Gastroesophageal sphincter (tissue), 3 donors: ENCODE data around the gene CCDC178.

Experiments
- EP300 ChIP-seq: sonication (generic); formaldehyde crosslinking; IDR thresholded peaks from one replicate; pipeline ENCODE4 v1.6.1; 2017; ENCODE audit warnings: antibody characterized with exemption, mild to moderate bottlenecking
- POLR2A ChIP-seq, 2 donors: fragments of 450-650 bp; IDR thresholded peaks; one replicate each; pipeline ENCODE4 v1.6.1; 2017; ENCODE audit warnings: antibody characterized with exemption in 2 of 2, mild to moderate bottlenecking in 2 of 2, moderate library complexity in 1 of 2
- POLR2AphosphoS5 ChIP-seq: sonication (generic); formaldehyde crosslinking; IDR thresholded peaks from one replicate; pipeline ENCODE4 v1.6.1; 2017; ENCODE audit warnings: antibody characterized with exemption
- TF ChIP-seq, protein P1 (sequence below), 4 experiments: fragments of 200-600 bp in 2 of 4; fragments of 450-650 bp in 2 of 4; sonication (generic) in 1 of 4; IDR thresholded peaks; one replicate each; pipeline ENCODE4 v1.5.1; 2017 to 2019; ENCODE audit warnings: antibody characterized with exemption in 4 of 4, mild to moderate bottlenecking in 2 of 4, moderate library complexity in 2 of 4

DNA sequence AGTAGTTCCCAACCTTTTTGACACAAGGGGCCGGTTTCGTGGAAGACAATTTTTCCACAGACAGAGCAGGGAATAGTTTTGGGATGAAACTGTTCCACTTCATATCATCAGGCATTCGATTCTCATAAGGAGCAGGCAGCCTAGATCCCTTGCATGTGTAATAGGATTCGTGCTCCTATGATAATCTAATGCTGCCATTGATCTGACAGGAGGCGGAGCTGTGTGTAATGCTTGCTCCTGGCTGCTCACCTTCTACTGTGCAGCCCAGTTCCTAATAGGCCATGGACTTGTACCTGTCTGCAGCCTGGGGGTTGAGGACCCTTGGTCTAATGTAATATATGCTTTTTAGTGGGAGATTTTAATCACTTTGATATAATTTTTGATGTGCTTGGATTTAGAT is 479.0 kb downstream of the CCDC178 start:
- TF ChIP-seq, protein P1, sequence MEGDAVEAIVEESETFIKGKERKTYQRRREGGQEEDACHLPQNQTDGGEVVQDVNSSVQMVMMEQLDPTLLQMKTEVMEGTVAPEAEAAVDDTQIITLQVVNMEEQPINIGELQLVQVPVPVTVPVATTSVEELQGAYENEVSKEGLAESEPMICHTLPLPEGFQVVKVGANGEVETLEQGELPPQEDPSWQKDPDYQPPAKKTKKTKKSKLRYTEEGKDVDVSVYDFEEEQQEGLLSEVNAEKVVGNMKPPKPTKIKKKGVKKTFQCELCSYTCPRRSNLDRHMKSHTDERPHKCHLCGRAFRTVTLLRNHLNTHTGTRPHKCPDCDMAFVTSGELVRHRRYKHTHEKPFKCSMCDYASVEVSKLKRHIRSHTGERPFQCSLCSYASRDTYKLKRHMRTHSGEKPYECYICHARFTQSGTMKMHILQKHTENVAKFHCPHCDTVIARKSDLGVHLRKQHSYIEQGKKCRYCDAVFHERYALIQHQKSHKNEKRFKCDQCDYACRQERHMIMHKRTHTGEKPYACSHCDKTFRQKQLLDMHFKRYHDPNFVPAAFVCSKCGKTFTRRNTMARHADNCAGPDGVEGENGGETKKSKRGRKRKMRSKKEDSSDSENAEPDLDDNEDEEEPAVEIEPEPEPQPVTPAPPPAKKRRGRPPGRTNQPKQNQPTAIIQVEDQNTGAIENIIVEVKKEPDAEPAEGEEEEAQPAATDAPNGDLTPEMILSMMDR (IDR thresholded peaks at IDR 0.05): no peak
- TF ChIP-seq POLR2A (IDR thresholded peaks at IDR 0.05): no peak
- no peak for TF ChIP-seq POLR2AphosphoS5
- no peak for TF ChIP-seq EP300
